GM18951 (cell line): ENCODE results near the gene UTRN.

Experiments
- POLR2A ChIP-seq: IDR thresholded peaks from 4 replicates; pipeline ENCODE4 v1.6.1; 2011; ENCODE audit warnings: mild to moderate bottlenecking; ENCODE audit not compliant: insufficient read length, insufficient read depth; ENCODE audit errors: extremely low read depth
- in situ Hi-C: fragments of 300-500 bp; cut with MboI; formaldehyde crosslinking; loops from one replicate; pipeline ENCODE4 v1.12.0; 2022; ENCODE audit warnings: low sequenced_read_pairs, mixed read lengths, inconsistent platforms; ENCODE audit not compliant: unreplicated experiment

Gene UTRN

GRCh38 chr6:144265390-144265789 lies 19.7 kb upstream of the UTRN start:
- in situ Hi-C loops: no loop called here

DNA sequence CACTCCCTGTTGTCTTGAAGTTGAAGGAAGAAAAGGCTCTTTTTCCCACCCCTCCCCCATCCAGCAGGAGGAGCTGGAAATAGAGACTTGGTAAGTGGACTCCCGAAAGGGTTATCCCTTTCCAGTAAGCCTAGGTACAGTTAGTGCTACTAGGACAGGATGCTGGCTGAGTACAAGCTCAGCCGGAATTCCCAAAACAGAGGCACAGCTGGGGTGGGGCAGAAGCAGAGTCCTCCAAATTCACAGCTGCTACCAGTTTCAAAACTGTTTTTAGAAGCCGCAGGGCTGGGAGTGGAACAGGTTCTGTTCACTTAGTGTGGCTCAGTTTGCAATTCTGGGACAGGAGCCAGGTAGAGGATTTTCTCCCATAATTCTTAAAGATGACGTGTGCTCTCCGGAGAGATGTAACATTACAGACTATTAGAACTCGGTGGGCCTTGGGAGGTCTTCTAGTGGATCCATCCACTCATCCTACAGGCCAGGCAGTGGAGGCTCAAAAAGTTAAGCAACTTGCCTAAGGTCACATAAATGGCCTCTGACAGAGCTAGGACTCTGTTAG lies 19.0 kb upstream of the UTRN start:
- in situ Hi-C loops: no loop called here
- TF ChIP-seq POLR2A: no peak

More at GRCh38 chr6:144265390-144265789, 19.7 kb upstream of the UTRN start:
- TF ChIP-seq POLR2A: no peak

- in situ Hi-C loops: no loop called here
- no peak for TF ChIP-seq POLR2A
These were observed 16.3 kb upstream of the UTRN start for GRCh38 chr6:144268794-144269349.

GRCh38 chr6:144277174-144277573 lies 8.0 kb upstream of the UTRN start:
- in situ Hi-C loops: no loop called here

GRCh38 chr6:144277605-144278227 lies 7.4 kb upstream of the UTRN start:
- in situ Hi-C loops: no loop called here
- TF ChIP-seq POLR2A: no peak

More at GRCh38 chr6:144277174-144277573, 8.0 kb upstream of the UTRN start:
- TF ChIP-seq POLR2A: no peak

- TF ChIP-seq POLR2A: no peak
- in situ Hi-C loops: no loop called here
These were observed 6.3 kb upstream of the UTRN start for GRCh38 chr6:144278659-144279314.

- in situ Hi-C loops: no loop called here
- TF ChIP-seq POLR2A: no peak
These were observed 5.5 kb upstream of the UTRN start for GRCh38 chr6:144279484-144280150.

- in situ Hi-C loops: no loop called here
- TF ChIP-seq POLR2A: no peak
These were observed 1.3 kb upstream of the UTRN start for GRCh38 chr6:144283646-144284477.

GRCh38 chr6:144284478-144284782 lies 705 bp upstream of the UTRN start:
- in situ Hi-C loops: no loop called here
- no peak for TF ChIP-seq POLR2A

- in situ Hi-C loops: no loop called here
- TF ChIP-seq POLR2A: no peak
These were observed 338 bp downstream of the UTRN start for GRCh38 chr6:144285548-144285797.

DNA sequence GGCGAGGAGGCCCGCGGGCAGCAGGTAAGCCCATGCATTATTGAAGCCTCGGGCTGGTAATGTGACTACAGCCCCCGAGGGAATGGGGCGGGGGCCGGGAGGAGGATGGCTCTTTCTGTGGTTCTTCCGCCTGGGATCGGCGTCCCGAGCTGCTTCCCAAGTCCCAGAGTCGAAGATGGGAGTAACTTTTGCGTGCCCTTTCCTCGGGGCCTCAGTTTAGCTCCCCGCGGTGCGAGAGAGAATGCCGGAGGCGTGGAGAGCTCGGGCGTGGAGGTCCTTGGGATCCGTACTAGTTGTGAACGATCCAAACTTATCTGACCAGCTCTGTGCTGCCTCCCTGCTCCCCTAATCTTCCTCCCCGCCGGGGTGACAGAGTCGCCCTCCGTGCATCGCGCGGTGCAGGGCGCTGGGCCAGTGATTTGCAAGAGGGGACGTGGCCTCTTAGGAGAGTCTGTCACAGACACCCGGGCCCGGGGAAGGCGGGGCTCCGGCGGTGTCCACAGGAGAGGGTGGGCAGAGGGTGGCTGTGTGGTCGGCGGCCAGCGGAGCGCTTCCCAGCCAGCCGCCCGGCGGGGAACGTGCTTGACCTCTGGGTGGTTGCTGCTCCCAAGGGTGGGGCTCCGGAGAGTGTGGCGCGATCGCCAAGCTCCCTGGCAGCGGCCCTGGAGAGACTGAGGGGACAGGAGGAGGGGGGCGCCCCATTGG lies 815 bp downstream of the UTRN start:
- peak; percentile 22 for TF ChIP-seq POLR2A
- in situ Hi-C loops: no loop called here
